ENCODE measurements around the gene CACNA1C.

DNA sequence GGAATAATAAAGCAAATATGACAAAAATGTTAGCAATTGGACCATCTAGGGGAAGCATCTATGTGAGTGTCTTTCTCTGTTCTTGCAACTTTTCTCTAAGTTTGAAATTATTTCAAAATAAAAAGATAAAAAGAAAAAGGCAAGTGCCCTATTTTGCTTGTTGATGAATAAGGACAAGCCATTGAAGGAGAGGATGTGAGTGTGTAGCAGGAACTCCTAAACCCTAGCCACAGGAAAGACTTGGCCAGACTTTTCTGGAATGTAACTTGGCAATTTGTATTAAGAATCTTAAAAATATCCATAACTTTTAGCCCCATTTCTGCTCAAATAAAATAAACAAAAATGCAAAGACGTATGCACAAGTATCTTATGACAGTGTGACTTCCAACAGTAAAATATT is 279.4 kb downstream of the CACNA1C start:
- TF ChIP-seq, protein P1, sequence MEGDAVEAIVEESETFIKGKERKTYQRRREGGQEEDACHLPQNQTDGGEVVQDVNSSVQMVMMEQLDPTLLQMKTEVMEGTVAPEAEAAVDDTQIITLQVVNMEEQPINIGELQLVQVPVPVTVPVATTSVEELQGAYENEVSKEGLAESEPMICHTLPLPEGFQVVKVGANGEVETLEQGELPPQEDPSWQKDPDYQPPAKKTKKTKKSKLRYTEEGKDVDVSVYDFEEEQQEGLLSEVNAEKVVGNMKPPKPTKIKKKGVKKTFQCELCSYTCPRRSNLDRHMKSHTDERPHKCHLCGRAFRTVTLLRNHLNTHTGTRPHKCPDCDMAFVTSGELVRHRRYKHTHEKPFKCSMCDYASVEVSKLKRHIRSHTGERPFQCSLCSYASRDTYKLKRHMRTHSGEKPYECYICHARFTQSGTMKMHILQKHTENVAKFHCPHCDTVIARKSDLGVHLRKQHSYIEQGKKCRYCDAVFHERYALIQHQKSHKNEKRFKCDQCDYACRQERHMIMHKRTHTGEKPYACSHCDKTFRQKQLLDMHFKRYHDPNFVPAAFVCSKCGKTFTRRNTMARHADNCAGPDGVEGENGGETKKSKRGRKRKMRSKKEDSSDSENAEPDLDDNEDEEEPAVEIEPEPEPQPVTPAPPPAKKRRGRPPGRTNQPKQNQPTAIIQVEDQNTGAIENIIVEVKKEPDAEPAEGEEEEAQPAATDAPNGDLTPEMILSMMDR (IDR thresholded peaks at IDR 0.05) = no peak
- no peak for TF ChIP-seq EZH2 (IDR thresholded peaks at IDR 0.05; ENCODE audit: borderline replicate concordance, insufficient read depth, low read depth, low read length, poor library complexity, severe bottlenecking)

Measured in B cell (primary cell).